GM18517 (cell line): Measurements from ENCODE around the gene SCUBE1.

Experiments used
- ATAC-seq: cut with Tn5 transposase; IDR thresholded peaks from one replicate; pipeline ENCODE4 v1.9.1; 2021; ENCODE audit warnings: mild to moderate bottlenecking, moderate library complexity; ENCODE audit not compliant: unreplicated experiment

The SCUBE1 gene

GRCh38 chr22:43203471-43203981 is 139.6 kb downstream of the SCUBE1 start:
- no peak for ATAC-seq

- no peak for ATAC-seq
Measured at GRCh38 chr22:43202756-43203410, 140.3 kb downstream of the SCUBE1 start.

GRCh38 chr22:43202326-43202725 is 140.8 kb downstream of the SCUBE1 start:
- ATAC-seq, result no peak

GRCh38 chr22:43201486-43202219 is 141.5 kb downstream of the SCUBE1 start:
- no peak for ATAC-seq

- no peak for ATAC-seq
Measured at GRCh38 chr22:43200555-43200954, 142.6 kb downstream of the SCUBE1 start.

- no peak for ATAC-seq
Measured at GRCh38 chr22:43200031-43200430, 143.1 kb downstream of the SCUBE1 start.

GRCh38 chr22:43199541-43199940 is 143.6 kb downstream of the SCUBE1 start:
- ATAC-seq, result no peak

- ATAC-seq, result no peak
Measured at GRCh38 chr22:43198936-43199335, 144.2 kb downstream of the SCUBE1 start.

GRCh38 chr22:43198126-43198525 is 145.0 kb downstream of the SCUBE1 start:
- no peak for ATAC-seq

GRCh38 chr22:43197271-43197941 is 145.8 kb downstream of the SCUBE1 start:
- no peak for ATAC-seq

- no peak for ATAC-seq
Measured at GRCh38 chr22:43191831-43192230, 151.3 kb downstream of the SCUBE1 start.

GRCh38 chr22:43188829-43189545 is 154.2 kb downstream of the SCUBE1 start:
- no peak for ATAC-seq

- peak; percentile 76 for ATAC-seq
Measured at GRCh38 chr22:43187171-43188099, 155.7 kb downstream of the SCUBE1 start.

GRCh38 chr22:43186272-43187170 is 156.7 kb downstream of the SCUBE1 start, which contains the start of gene TTLL12:
TSS of gene TTLL12 (minus strand) at chr22:43187134. CDS start at chr22:43187069, 65 bp downstream.
- ATAC-seq, result peak; percentile 34

- no peak for ATAC-seq
Measured at GRCh38 chr22:43185860-43186261, 157.3 kb downstream of the SCUBE1 start.

GRCh38 chr22:43183496-43184277 is 159.5 kb downstream of the SCUBE1 start:
- no peak for ATAC-seq

GRCh38 chr22:43182726-43183125 is 160.4 kb downstream of the SCUBE1 start:
- no peak for ATAC-seq

- ATAC-seq, result no peak
Measured at GRCh38 chr22:43182118-43182517, 161.1 kb downstream of the SCUBE1 start.
